Measurements from ENCODE around the gene DNAH1.

The DNAH1 gene

DNA sequence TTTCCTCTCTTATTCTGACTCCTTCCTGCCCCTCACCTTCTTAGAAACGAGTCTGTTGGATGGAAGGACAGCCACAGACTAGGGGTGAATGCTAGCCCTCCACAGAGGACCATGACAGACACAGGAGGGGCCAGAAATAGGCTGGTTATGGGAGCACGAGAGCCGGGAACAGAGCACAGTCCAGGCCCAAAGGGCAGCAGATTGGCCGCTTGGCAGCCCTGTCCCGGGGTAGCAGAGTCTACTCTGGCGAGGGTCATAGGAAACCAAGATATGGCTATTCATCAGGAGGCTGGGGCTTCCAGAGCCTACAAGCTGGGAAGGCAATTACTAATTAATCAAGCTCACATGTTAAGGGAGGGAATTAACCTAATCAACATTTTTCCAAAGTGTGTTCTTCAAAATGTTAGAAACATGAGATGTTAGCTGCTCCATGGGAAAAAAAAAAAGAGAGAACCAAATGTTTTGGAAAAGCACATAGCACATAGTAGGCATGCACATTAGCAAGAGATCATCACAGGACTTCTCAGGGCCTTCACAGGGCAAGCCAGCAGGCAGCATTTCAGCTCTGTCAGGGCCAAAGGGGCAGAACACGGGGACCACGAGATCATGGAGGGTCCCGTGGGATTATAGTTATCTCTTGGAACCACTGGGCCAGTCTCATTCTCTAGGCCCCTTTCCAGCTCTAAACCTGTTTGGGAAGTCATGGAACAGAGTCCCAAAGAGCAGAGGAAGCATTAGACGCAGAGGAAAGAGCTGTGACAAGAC, 115.5 kb downstream of the DNAH1 start:
- TF ChIP-seq ZNF274 (IDR thresholded peaks at IDR 0.05; ENCODE audit: low read depth, low read length): no peak
- no peak overlapping the region for H3K4me3 ChIP-seq (ENCODE audit: low read length)

DNA sequence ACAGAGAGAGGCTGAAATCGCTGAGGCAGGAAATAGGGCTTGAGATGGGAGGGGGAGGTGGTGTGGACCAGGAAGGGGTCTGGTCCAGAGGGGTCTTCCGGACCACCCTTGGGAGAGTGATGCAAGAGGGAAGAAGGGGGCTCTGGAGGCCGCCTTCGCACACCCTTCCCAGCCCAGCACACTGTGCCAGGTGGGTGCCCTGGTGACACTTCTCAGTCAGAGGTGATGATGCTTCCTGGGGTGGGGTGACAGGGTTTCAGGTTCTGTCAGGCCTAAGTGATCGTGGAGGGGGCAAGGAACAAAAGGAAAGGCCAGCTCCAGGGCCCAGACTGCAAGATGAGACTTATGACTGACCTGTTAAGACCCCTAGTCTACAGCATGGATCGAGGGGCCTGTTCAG, 116.1 kb downstream of the DNAH1 start:
- H3K4me3 ChIP-seq (ENCODE audit: low read length): no peak overlapping the region
- no peak for TF ChIP-seq ZNF274 (IDR thresholded peaks at IDR 0.05; ENCODE audit: low read depth, low read length)

- no peak for TF ChIP-seq ZNF274 (IDR thresholded peaks at IDR 0.05; ENCODE audit: low read depth, low read length)
- H3K4me3 ChIP-seq (ENCODE audit: low read length): no peak overlapping the region
These were observed 116.6 kb downstream of the DNAH1 start for GRCh38 chr3:52432691-52433141.

GRCh38 chr3:52433328-52433995, 117.3 kb downstream of the DNAH1 start:
- no peak for TF ChIP-seq ZNF274 (IDR thresholded peaks at IDR 0.05; ENCODE audit: low read depth, low read length)
- H3K4me3 ChIP-seq (ENCODE audit: low read length): no peak overlapping the region

- TF ChIP-seq ZNF274 (IDR thresholded peaks at IDR 0.05; ENCODE audit: low read depth, low read length): no peak
- H3K4me3 ChIP-seq (ENCODE audit: low read length): no peak overlapping the region
These were observed 117.9 kb downstream of the DNAH1 start for GRCh38 chr3:52433996-52434479.

GRCh38 chr3:52434491-52435115, 118.5 kb downstream of the DNAH1 start:
- no peak for TF ChIP-seq ZNF274 (IDR thresholded peaks at IDR 0.05; ENCODE audit: low read depth, low read length)
- H3K4me3 ChIP-seq (ENCODE audit: low read length): no peak overlapping the region

DNA sequence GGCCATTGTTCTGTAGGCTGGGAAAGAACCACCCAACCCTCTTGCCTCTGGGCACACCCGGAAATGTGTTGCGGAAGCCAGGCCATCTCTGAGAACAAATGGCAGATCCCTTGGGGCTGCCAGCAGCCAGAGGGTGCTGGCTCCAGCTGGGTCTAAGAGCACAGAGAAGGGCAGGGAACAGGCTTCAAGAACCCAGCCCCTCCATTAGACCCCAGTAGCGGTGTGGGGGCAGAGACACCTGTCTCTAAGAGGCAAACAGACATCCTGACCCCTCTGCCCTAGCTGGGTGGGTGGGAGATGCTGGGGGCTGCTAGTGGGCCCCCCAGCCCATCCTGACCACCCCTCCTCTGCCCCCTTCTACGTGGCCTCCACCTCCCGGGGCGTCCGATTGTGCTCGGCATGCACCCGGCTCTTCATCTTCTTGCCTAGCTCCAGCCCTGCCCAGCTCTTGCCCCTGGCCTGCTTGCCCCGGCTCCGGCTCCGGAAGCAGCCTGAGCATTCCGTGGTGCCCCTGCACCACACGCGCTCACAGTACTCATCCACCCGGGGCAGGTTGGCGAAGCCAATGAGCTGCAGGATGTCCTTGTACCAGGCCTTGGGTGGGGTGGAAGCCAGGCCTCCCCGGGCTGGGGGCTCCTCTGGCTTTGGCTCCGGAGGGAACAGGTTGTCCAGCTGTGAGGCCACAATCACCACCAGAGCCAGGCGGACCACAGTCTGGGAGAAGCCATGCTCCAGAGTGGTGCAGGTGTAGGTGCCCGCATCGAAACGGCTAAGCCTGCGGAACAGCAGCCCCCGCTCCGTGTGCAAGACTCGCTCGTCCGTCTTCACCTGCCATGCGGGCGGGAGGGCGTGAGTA, 119.4 kb downstream of the DNAH1 start:
- no peak for TF ChIP-seq ZNF274 (IDR thresholded peaks at IDR 0.05; ENCODE audit: low read depth, low read length)
- H3K4me3 ChIP-seq (ENCODE audit: low read length): no peak overlapping the region

- no peak overlapping the region for H3K4me3 ChIP-seq (ENCODE audit: low read length)
- no peak for TF ChIP-seq ZNF274 (IDR thresholded peaks at IDR 0.05; ENCODE audit: low read depth, low read length)
These were observed 120.5 kb downstream of the DNAH1 start for GRCh38 chr3:52436500-52437149.

DNA sequence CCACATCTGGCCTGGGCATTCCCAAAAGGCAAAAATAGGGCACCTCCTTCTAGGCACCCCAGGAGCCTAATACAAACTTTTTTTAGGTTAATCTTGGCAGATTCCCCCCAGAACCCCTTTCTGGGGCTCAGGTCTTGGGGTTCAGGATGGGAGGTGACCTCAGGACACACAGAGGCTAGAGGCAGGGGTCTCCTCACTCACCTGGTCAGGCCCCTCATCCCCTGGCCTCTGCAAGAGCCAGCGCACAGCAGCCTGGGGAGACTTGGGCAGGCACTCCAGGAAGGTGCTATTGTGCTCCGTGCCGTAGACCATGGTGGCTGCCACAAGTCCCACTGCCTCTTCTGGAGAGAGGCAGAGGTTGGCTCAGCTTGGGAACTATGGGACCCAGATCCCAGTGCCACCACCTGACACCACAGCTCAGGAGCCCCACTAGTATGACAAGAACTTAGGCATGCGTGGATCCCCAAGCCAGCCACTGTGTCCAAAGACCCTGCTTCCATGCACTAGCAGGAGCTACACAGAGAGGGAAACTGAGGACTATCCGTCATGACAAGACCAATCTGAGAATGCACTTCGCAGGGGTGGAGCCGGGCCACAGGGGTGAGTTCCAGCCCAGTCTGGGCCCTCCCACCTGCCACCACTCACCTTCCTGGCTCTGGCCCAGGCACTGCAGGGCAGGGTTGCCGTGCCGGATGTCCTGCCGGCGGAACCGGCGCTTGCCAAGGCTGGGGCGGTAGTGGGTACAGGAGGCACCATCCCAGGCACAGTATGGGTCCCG, 121.4 kb downstream of the DNAH1 start:
- H3K4me3 ChIP-seq (ENCODE audit: low read length): no peak overlapping the region
- no peak for TF ChIP-seq ZNF274 (IDR thresholded peaks at IDR 0.05; ENCODE audit: low read depth, low read length)

DNA sequence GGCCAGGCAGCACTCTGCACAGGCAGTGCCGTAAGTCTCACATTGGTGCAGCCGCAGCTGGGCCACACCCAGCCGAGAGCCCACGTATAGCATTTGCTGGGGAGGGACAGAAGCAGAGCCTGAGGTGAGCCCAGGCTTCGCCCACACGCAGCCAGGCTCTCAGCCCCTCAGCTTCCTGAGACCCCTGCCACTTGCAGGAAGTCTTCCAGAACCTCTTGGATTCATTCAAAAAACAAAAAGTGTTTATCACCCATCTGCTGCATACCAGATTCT, 121.9 kb downstream of the DNAH1 start:
- H3K4me3 ChIP-seq (ENCODE audit: low read length): no peak overlapping the region
- no peak for TF ChIP-seq ZNF274 (IDR thresholded peaks at IDR 0.05; ENCODE audit: low read depth, low read length)

DNA sequence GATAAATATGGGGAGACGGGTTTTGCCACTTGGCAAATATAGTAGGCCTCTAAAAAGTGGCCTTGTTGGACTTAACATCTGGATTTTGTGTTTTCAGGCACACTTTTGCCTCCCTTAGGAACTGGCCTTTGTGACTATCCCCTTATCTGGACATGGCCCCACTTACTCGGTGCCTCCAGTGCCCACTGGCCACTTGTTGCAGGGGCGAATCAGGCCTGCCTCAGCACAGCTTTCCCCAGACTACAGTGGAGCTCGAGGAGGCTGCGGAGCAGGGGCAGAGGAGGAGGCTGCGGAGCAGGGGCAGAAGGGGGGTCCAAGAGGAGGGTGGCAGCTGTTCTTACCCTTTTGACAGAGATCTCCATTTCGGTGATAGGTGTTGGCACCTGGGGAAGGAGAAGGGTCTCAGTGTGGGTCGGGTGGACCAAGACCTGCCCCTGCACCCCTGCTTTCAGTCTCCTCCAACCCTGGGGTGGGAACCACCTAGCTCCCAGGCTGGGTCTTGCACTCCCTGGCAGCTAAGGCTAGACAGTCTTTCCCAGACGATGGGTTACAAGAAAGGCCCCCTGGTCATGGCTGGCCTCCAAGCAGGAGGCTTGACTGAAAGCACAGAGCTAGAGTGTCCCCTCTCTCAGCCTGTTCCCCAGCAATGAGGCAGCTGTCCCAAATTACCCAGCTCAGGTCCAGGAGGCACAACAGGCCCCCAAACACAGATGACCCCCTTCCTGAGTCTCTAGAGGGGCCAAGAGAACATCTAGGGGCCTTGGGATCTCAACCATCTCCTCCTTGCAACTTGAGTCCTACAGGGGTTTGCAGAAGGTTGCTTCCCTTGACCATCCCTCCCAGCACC, 122.7 kb downstream of the DNAH1 start:
- no peak overlapping the region for H3K4me3 ChIP-seq (ENCODE audit: low read length)
- no peak for TF ChIP-seq ZNF274 (IDR thresholded peaks at IDR 0.05; ENCODE audit: low read depth, low read length)

Data from GM08714 (cell line).